Astrocyte of the cerebellum (primary cell): ENCODE results near the gene CDH4.

ENCODE experiments used
- DNase-seq: peaks from one replicate; pipeline ENCODE4 v3.0.0-alpha.2; 2011; ENCODE audit warnings: low read depth
- H3K4me3 ChIP-seq: 2 replicates; pipeline ENCODE4 v1.5.1; 2011; ENCODE audit warnings: mild to moderate bottlenecking, low read depth, low read length, moderate library complexity
- in situ Hi-C: cut with HindIII; loops from 2 replicates; pipeline ENCODE4 v1.10.0; 2017; ENCODE audit warnings: low sequenced_read_pairs
- TF ChIP-seq, protein P1 (sequence below): IDR thresholded peaks from 2 replicates; pipeline ENCODE4 v1.5.1; 2012; ENCODE audit warnings: low read length, low read depth, moderate library complexity, mild to moderate bottlenecking; ENCODE audit errors: missing control alignments

CDH4 gene

DNA sequence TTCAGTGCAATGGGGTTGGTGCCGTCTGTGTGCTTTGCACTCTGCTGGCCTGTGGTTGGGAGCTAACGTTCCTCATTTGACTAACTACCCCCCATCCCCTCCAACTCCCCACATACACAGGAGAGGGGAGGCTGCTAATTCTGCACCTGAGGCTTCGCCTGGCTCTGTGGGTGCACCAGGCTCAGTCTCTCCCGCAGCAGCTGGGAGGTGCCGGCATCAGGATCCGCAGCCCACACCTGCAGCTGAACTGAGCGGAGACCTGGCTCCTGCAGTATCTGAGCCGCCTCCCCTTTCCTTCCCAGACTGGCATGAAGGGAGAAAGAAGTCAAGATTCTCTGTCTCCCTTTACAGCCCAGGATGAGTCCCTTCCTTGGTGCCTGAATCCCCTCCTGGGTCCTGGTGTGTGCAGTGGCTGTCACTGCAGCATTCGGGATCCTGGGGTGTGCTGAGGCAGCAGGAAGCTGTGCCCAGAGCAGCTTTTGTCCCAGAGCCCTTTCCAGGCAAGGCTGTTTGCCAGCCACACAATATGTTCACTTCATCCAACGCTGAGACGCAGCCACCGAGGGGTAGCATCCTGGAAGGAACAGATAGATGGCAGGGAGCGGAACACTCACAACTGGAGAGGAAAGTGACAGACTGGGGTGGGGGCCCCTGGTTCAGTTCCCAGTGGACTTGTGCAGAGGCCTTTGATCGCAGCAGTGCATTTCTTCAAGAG is 70.2 kb downstream of the CDH4 start:
- DNase-seq: no peak
- in situ Hi-C loops: no loop called here
- no peak overlapping the region for H3K4me3 ChIP-seq
- TF ChIP-seq, protein P1, sequence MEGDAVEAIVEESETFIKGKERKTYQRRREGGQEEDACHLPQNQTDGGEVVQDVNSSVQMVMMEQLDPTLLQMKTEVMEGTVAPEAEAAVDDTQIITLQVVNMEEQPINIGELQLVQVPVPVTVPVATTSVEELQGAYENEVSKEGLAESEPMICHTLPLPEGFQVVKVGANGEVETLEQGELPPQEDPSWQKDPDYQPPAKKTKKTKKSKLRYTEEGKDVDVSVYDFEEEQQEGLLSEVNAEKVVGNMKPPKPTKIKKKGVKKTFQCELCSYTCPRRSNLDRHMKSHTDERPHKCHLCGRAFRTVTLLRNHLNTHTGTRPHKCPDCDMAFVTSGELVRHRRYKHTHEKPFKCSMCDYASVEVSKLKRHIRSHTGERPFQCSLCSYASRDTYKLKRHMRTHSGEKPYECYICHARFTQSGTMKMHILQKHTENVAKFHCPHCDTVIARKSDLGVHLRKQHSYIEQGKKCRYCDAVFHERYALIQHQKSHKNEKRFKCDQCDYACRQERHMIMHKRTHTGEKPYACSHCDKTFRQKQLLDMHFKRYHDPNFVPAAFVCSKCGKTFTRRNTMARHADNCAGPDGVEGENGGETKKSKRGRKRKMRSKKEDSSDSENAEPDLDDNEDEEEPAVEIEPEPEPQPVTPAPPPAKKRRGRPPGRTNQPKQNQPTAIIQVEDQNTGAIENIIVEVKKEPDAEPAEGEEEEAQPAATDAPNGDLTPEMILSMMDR: no peak

GRCh38 chr20:61324906-61325305 is 72.8 kb downstream of the CDH4 start:
- TF ChIP-seq, protein P1: no peak
- H3K4me3 ChIP-seq: no peak overlapping the region
- in situ Hi-C loops: no loop called here
- no peak for DNase-seq

DNA sequence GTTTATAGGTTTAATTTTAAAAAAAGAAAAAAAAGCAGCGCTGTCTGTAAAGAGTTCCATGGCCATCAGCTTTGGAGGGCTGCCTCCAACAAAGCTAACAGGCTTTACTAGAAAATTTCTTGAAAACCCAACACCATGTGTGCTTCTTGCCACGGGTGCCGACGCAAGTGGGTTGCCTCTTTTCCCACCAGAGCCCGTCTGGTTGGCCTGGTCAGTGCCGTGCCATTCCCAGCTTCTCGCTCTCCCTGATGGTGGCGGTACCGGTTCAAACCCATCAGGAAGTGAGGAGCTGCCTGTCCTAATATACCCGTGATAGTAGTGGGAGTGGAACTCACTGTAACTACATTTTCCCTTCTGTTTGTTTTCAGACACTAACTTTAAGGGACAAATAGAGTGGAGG is 73.7 kb downstream of the CDH4 start:
- in situ Hi-C loops: no loop called here
- no peak overlapping the region for H3K4me3 ChIP-seq
- no peak for DNase-seq
- TF ChIP-seq, protein P1: no peak

DNA sequence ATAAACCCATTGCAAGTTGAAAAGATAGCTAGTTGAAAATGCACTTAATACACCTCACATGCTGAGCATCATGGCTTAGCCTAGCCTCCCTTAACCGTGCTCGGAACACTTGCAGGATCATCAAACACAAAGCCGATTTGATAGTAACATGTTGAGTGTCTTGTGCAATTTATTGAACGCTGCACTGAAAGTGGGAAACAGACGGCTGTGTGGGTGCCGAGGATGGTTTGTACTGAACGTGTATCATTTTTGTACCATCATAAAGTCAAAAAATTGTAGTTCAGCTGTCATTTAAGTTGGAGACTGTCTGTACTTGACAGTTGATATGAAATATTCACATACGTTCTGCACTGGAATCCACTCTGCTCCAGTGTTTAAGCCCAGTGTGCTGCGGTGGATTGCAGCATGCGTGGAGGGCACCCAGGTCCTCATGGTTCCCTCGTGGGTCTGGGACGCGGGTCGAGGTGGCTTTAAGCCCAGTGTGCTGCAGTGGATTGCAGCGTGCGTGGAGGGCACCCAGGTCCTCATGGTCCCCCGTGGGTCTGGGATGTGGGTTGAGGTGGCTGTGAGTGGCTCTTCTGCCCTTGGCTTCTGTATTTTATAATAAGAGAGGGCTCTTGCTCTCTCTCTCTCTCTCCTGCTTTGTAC is 77.0 kb downstream of the CDH4 start:
- TF ChIP-seq, protein P1: no peak
- no peak overlapping the region for H3K4me3 ChIP-seq
- DNase-seq: no peak
- in situ Hi-C loops: no loop called here

DNA sequence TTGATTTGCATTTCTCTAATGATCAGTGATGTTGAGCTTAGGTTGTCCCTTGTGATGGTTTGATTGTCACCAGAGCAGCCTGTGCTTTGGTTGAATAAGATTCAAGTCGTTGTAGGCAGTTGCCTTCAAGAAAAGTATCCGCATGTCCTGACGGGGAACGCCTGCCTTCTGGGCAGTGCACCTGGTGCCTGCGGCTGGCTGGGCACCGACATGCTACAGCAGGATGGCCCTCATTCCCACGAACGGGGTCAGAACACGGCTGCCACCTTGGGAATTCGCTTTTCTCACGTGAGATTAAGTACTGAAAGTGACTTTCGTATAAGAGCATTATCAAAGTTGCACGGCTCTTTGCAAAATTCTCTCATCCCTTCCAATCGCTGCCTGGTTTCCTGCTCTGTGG is 78.4 kb downstream of the CDH4 start:
- in situ Hi-C loops: no loop called here
- H3K4me3 ChIP-seq: no peak overlapping the region
- no peak for DNase-seq
- TF ChIP-seq, protein P1: no peak

DNA sequence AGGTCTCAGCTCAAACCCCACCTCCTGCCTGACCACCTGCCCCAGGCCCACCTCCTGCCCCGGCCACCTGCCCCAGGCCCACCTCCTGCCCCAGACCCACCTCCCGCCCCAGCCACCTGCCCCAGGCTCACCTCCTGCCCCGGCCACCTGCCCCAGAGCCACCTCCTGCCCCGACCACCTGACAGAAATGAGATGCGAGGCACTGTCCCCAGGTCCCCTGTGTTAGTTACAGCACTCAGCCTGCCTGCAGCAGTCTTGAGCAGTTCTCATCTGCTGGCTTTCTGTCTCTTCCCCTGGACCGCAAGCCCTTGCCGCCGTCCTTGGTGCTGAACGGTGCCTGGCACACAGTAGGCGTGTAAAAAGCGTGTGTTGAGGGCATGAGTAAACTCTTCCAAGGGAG is 79.5 kb downstream of the CDH4 start:
- H3K4me3 ChIP-seq: no peak overlapping the region
- TF ChIP-seq, protein P1: no peak
- no peak for DNase-seq
- in situ Hi-C loops: no loop called here
